IMR-90 (cell line): ENCODE results near the gene TTC38. TPM values are rescaled to one million over a fixed set of nuclear protein-coding genes. Genes with fewer than 3 reads are reported as not detected.

Source experiments
- ATAC-seq: fragments of 200-7000 bp; cut with Tn5 transposase; 2 replicates; pipeline ENCODE4 v1.9.1; 2020; ENCODE audit warnings: low read depth, mild to moderate bottlenecking, moderate library complexity
- BruUV-seq: library from RNA; stranded (reverse); fragments of 400-500 nt; replicated peaks from 2 replicates; lab custom pipeline; 2021; lab: Mats Ljungman, UMichigan
- CTCF ChIA-PET: fragments of 300-600 bp; formaldehyde crosslinking; extraction: SDS; loops from one replicate; lab custom pipeline; 2021; ENCODE audit warnings: antibody characterized with exemption; lab: Yijun Ruan, JAX
- POLR2A ChIA-PET: fragments of 300-600 bp; sonication (Branson Sonifier 250); formaldehyde crosslinking; loops from one replicate; lab custom pipeline; 2022; ENCODE audit warnings: antibody characterized with exemption; ENCODE audit not compliant: unreplicated experiment; lab: Charles Lee
- DNase-seq: peaks from one replicate; pipeline ENCODE4 v3.0.0; 2013
- H2AFZ ChIP-seq: replicated peaks from 2 replicates; pipeline ENCODE3; 2013; ENCODE audit warnings: low read length, mild to moderate bottlenecking; ENCODE audit not compliant: poor library complexity
- H2AK5ac ChIP-seq: 2 replicates; pipeline ENCODE4 v1.6.1; 2013; ENCODE audit warnings: low read depth, low read length, inconsistent platforms
- H2AK9ac ChIP-seq: replicated peaks from 2 replicates; pipeline ENCODE3; 2013; ENCODE audit warnings: mild to moderate bottlenecking, low read depth, low read length, moderate library complexity; ENCODE audit not compliant: poor library complexity
- H2BK120ac ChIP-seq: 2 replicates; pipeline ENCODE4 v1.6.1; 2013; ENCODE audit warnings: low read depth, low read length, inconsistent platforms
- H2BK15ac ChIP-seq: 3 replicates; pipeline ENCODE4 v1.6.1; 2013; ENCODE audit warnings: low read depth, low read length, inconsistent platforms
- H2BK20ac ChIP-seq: 2 replicates; pipeline ENCODE4 v1.6.1; 2013; ENCODE audit warnings: low read depth, mild to moderate bottlenecking, inconsistent platforms, low read length, moderate library complexity
- H2BK5ac ChIP-seq: 2 replicates; pipeline ENCODE4 v1.6.1; 2013; ENCODE audit warnings: mild to moderate bottlenecking, low read depth, low read length, inconsistent platforms; ENCODE audit not compliant: poor library complexity, severe bottlenecking
- H3K14ac ChIP-seq: replicated peaks from 2 replicates; pipeline ENCODE4 v1.6.1; 2013; ENCODE audit warnings: low read depth, low read length, inconsistent platforms
- H3K18ac ChIP-seq: 2 replicates; pipeline ENCODE4 v1.6.1; 2013; ENCODE audit warnings: low read depth, low read length, control low read depth
- H3K23ac ChIP-seq: 2 replicates; pipeline ENCODE4 v1.6.1; 2013; ENCODE audit warnings: low read depth, low read length, inconsistent platforms
- H3K27ac ChIP-seq: 2 replicates; pipeline ENCODE4 v1.5.1; 2013; ENCODE audit warnings: mild to moderate bottlenecking, control low read depth, low read length; ENCODE audit not compliant: insufficient read depth
- H3K27me3 ChIP-seq: 2 replicates; pipeline ENCODE4 v1.6.1; 2013; ENCODE audit warnings: low read length; ENCODE audit not compliant: control insufficient read depth, insufficient read depth
- H3K36me3 ChIP-seq: 2 replicates; pipeline ENCODE4 v1.6.1; 2013; ENCODE audit warnings: low read length, mixed read lengths; ENCODE audit not compliant: control insufficient read depth, insufficient read depth
- H3K4ac ChIP-seq: 2 replicates; pipeline ENCODE4 v1.6.1; 2013; ENCODE audit warnings: low read depth, low read length, inconsistent platforms
- H3K4me1 ChIP-seq: 2 replicates; pipeline ENCODE4 v1.6.1; 2013; ENCODE audit warnings: low read length, mixed read lengths; ENCODE audit not compliant: control insufficient read depth, insufficient read depth
- H3K4me2 ChIP-seq: 2 replicates; pipeline ENCODE4 v1.6.1; 2013; ENCODE audit warnings: low read depth, mild to moderate bottlenecking, control low read depth, low read length, moderate library complexity
- H3K4me3 ChIP-seq: 2 replicates; pipeline ENCODE4 v1.5.1; 2013; ENCODE audit warnings: low read depth, mild to moderate bottlenecking, control low read depth, low read length, moderate library complexity; ENCODE audit not compliant: insufficient read depth
- H3K56ac ChIP-seq: 2 replicates; pipeline ENCODE4 v1.6.1; 2013; ENCODE audit warnings: low read length, inconsistent platforms; ENCODE audit not compliant: insufficient read depth; ENCODE audit errors: extremely low read depth
- H3K79me1 ChIP-seq, 2 experiments: 2 replicates each; pipeline ENCODE4 v1.6.1; 2013; ENCODE audit warnings: low read length in 2 of 2, inconsistent platforms in 1 of 2, low read depth in 1 of 2
- H3K9ac ChIP-seq: 2 replicates; pipeline ENCODE4 v1.6.1; 2013; ENCODE audit warnings: low read depth, low read length, control low read depth
- H3K9me1 ChIP-seq: 2 replicates; pipeline ENCODE4 v1.6.1; 2013; ENCODE audit warnings: low read length, inconsistent platforms; ENCODE audit not compliant: insufficient read depth
- H3K9me3 ChIP-seq: 2 replicates; pipeline ENCODE4 v1.6.1; 2013; ENCODE audit warnings: low read length; ENCODE audit not compliant: control insufficient read depth, insufficient read depth
- H4K20me1 ChIP-seq: 2 replicates; pipeline ENCODE4 v1.6.1; 2013; ENCODE audit warnings: low read length, inconsistent platforms; ENCODE audit not compliant: insufficient read depth
- H4K5ac ChIP-seq: 2 replicates; pipeline ENCODE4 v1.6.1; 2013; ENCODE audit warnings: mild to moderate bottlenecking, low read depth, low read length, control low read depth
- H4K8ac ChIP-seq, 2 experiments: 2 replicates each; pipeline ENCODE4 v1.6.1; 2013; ENCODE audit warnings: low read depth in 2 of 2, low read length in 2 of 2, control low read depth in 1 of 2, inconsistent platforms in 1 of 2
- H4K91ac ChIP-seq: 2 replicates; pipeline ENCODE4 v1.6.1; 2013; ENCODE audit warnings: low read depth, low read length, inconsistent platforms; ENCODE audit not compliant: insufficient read depth
- CEBPB ChIP-seq: IDR thresholded peaks from 2 replicates; pipeline ENCODE4 v1.6.1; 2012; ENCODE audit warnings: low read depth, low read length, improper control_type of control experiment
- NFE2L2 ChIP-seq: fragments of 150-350 bp; IDR thresholded peaks from 2 replicates; pipeline ENCODE4 v1.6.1; 2016; ENCODE audit warnings: low read depth, mild to moderate bottlenecking, low read length
- RCOR1 ChIP-seq: IDR thresholded peaks from 2 replicates; pipeline ENCODE4 v1.6.1; 2012; ENCODE audit warnings: mild to moderate bottlenecking, low read length, improper control_type of control experiment; ENCODE audit not compliant: insufficient replicate concordance
- SMC3 ChIP-seq: fragments of 150-350 bp; IDR thresholded peaks from 2 replicates; pipeline ENCODE4 v1.6.1; 2016; ENCODE audit warnings: low read depth, mild to moderate bottlenecking, antibody characterized with exemption, low read length, moderate library complexity
- WGBS, 2 experiments: methylation state at CpG; one replicate each; pipeline versions ENCODE4 v1.1.5 to v1.1.7; 2013; ENCODE audit warnings: missing lambda C conversion rate in 2 of 2; ENCODE audit not compliant: insufficient read length in 1 of 2; ENCODE audit errors: extremely low coverage in 2 of 2; 5-methylcytosine and 5-hydroxymethylcytosine counted together
- dilution Hi-C: fragments of 300-500 bp; cut with HindIII; formaldehyde crosslinking; loops from one replicate; pipeline ENCODE4 v1.14.3; 2018; ENCODE audit warnings: low sequenced_read_pairs; ENCODE audit not compliant: unreplicated experiment
- in situ Hi-C: fragments of 300-500 bp; cut with MboI; formaldehyde crosslinking; loops from 3 replicates; pipeline ENCODE4 v1.14.3; 2019; ENCODE audit warnings: low sequenced_read_pairs, inconsistent platforms, mixed read lengths
- intact Hi-C: fragments of 100-400 bp; cut with micrococcal nuclease; formaldehyde crosslinking; loops from 2 replicates; pipeline ENCODE4 v1.10.0; 2022
- polyA plus RNA-seq, 3 experiments: library from polyadenylated mRNA; depleted of rRNA; stranded (reverse); fragments of >200 nt; gene quantifications; 2 replicates each; pipeline ENCODE4 v1.2.3, GENCODE V29; 2012; ENCODE audit warnings: low replicate concordance in 1 of 3
- total RNA-seq: library from RNA; depleted of rRNA; stranded (reverse); fragments of >200 nt; gene quantifications from 2 replicates; pipeline ENCODE4 v1.2.3, GENCODE V29; 2012

TTC38 gene
- total and polyA plus RNA-seq, 2 of the 4 experiments (the other 2 are of a cell fraction): 43.6 to 52.3 TPM

DNA sequence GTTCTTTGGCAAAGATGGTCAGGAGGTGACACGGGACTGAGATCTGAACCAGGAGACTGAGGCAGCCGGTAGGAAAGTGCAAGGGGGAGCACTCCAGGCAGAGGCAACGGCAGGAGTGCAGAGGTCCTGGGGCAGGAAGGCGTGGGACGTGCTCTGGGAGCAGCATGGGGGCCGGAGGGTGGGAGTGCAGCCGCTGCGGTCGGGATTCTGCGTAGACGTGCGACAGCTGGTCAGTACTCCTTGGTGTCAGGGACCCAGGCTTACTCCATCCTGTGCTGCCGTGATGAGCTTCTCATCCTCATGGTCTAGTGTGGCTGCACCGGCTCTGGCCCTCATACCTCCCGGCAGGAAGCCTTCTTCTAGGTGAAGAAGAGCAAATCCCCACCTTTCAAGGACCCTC, 50.8 kb downstream of the TTC38 start:
- H4K8ac ChIP-seq: no peak overlapping the region
- no peak overlapping the region for H3K23ac ChIP-seq
- no peak overlapping the region for H4K91ac ChIP-seq
- no peak for ATAC-seq
- dilution Hi-C loops (no loop called here), in situ Hi-C loops (no loop called here), intact Hi-C loops (no loop called here)
- H3K9ac ChIP-seq: no peak overlapping the region
- no peak overlapping the region for H3K4me2 ChIP-seq
- no peak overlapping the region for H2BK15ac ChIP-seq
- ChIA-PET CTCF (no interaction called here), POLR2A (no interaction called here)
- H2AFZ ChIP-seq: no peak overlapping the region
- no peaks in the 10 kb centered on the region for H3K9me3 ChIP-seq
- BruUV-seq: no TSS peak
- H3K4me3 ChIP-seq: no peak overlapping the region
- H3K18ac ChIP-seq: no peak overlapping the region
- no peak overlapping the region for H3K14ac ChIP-seq
- no peak overlapping the region for H2AK9ac ChIP-seq
- no peak overlapping the region for H2BK120ac ChIP-seq
- peaks cover 17% of the 10 kb centered on the region for H3K36me3 ChIP-seq
- H3K9me1 ChIP-seq: no peaks in the 10 kb centered on the region
- no peak overlapping the region for H2BK20ac ChIP-seq
- H2AK5ac ChIP-seq: no peak overlapping the region
- no peak for DNase-seq
- no peaks in the 10 kb centered on the region for H3K27me3 ChIP-seq
- no peak overlapping the region for H4K5ac ChIP-seq
- H3K79me1 ChIP-seq: peaks cover 27 to 52% of the 10 kb centered on the region in 2 experiments
- H3K4me1 ChIP-seq: no peaks in the 10 kb centered on the region
- no peak overlapping the region for H3K27ac ChIP-seq
- TF ChIP-seq NFE2L2 (no peak), RCOR1 (no peak), CEBPB (no peak), SMC3 (no peak)
- H3K4ac ChIP-seq: no peak overlapping the region
- 100% methylated on average over 7 of the region's 15 CpGs; no CpG with 5 or more reads in 1 of the 2 experiments for WGBS, 2 experiments
- H3K56ac ChIP-seq: no peak overlapping the region
- no peak overlapping the region for H2BK5ac ChIP-seq
- H4K20me1 ChIP-seq: no peaks in the 10 kb centered on the region; the same call in 1 of the 2 replicates
